G401.6 (cell line): ENCODE data around the gene PPP2R2D.
"Not testable (repeated sequence)": the region's sequence is repeated elsewhere in the genome, so short reads cannot be mapped to it uniquely, and the experiment has no call there.

Experiments used
- FAIRE-seq: peaks from 2 replicates; lab custom pipeline; 2012; peaks lifted over from hg19 to GRCh38; lab: Jason Lieb, UNC

The PPP2R2D gene

GRCh38 chr10:131949041-131949862 lies 48.4 kb downstream of the PPP2R2D start:
- no peak for FAIRE-seq

DNA sequence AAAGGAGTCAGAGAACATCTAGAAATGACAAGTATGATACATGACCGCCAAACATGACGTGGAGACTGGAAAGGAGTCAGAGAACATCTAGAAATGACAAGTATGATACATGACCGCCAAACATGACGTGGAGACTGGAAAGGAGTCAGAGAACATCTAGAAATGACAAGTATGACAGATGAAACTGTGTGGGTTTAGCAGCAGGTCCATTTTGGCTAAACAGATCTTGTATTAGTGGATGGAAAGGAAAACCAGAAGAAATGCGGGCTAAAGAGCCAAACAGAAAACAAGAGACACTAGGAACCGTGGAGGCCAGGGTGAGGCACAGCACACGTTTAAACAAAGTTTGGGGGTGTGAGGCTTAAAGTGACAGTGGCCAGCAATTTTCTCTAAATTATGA lies 49.1 kb downstream of the PPP2R2D start:
- FAIRE-seq = not testable (repeated sequence)

- FAIRE-seq = no peak
Observed at GRCh38 chr10:131954356-131954965, 53.7 kb downstream of the PPP2R2D start.

GRCh38 chr10:131955591-131956340 lies 55.0 kb downstream of the PPP2R2D start:
- FAIRE-seq = no peak

DNA sequence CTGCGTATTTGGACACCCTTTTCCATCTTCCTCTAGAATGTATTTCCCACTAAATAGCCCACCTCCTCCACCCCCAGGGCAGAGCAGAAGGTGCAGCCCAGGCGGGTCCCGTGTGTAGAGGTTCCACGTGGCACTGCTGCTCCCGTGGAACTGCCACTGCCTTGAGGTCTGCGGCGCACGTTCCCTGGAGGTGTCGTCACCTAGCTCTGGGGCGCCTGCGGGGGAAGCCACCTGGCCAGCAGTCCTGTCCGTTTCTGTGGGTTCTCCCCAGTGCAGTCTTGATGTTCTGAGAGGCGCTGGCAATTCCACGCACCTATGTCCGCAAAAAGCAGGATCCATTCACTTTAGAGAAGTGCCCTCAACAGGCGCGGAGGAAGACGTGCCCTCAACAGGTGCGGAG lies 59.0 kb downstream of the PPP2R2D start:
- FAIRE-seq = no peak

GRCh38 chr10:131960631-131961046 lies 59.8 kb downstream of the PPP2R2D start:
- no peak for FAIRE-seq

- no peak for FAIRE-seq
Observed at GRCh38 chr10:131961047-131961776, 60.4 kb downstream of the PPP2R2D start.

DNA sequence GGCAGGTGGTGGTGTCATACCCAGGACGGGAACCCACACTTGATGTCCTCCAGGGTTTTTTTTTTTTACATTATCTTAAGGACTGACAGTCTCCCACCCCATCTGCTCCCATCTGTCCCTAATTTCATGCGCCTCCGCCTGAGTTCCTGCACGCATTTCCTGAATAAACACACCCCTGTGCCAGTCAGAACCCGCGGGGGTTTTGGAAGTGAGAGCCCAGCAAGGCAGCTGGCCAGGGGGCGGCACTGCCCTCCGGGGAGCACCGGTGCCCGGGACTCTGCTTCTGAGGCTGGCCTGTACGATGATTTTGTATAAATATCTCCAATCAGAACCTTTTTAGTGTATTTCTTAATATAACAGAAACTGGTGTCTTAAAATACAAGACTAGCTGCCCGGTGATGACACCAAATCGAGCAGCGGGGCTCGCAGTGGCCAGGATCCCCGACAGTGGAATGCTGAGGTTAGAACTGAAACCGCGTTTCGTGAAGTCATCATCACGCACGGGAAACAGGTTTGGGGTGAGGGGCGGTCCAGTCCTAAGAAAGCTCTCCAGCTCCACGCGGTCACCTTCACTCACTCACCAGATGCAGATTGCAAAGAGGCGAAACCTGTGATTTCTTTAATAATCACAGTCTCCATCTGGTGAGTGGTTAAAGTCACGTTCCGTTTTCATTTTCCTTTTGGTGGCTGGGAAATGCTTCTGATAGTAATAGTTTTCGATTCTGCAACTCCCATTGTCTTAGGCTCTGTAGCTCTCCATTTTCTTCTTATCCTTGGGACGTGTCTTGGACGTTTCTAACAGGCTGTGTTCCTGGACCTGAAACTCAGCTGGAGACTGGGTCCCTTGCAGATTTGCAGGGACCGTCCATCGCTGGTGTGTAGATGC lies 61.2 kb downstream of the PPP2R2D start:
- no peak for FAIRE-seq

DNA sequence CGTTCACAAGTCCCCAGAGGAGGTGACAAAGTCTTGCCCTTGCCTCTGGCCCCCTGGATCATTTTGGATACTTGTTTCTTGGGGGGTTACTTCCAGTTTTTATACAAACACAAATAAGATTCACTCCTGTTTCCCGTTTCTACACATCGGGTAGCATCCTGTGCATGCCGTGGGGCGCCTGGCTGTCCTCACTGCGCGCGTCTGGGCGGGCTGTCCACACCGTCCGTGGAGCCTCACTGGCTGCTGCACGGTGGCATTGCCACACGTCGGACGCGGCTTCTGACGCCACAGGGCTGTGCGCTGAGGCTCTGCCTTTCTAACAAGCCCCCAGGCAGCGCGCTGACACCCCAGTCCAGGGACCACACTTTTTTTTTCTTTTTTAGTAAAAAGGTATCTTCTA lies 62.5 kb downstream of the PPP2R2D start:
- no peak for FAIRE-seq

- FAIRE-seq = no peak
Observed at GRCh38 chr10:131963811-131964210, 63.0 kb downstream of the PPP2R2D start.

DNA sequence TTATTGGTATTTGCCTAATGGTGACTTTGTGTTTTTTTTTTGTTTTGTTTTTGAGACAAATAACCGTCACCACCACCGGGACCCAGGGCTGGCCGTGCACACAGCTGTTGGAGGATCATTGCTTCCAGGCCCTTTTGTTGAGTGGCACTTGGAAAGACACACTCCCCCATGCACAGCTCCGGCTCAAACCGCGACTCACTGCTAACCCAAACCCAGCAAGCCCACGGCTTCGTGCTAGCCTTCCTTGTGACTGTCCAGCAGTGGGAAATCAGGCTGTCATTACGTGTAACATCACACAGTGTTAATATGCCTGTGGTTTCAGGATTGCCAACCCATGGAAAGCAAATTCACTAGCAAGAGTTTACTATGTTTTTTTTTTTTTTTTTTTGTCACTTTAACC lies 63.5 kb downstream of the PPP2R2D start:
- FAIRE-seq = no peak

DNA sequence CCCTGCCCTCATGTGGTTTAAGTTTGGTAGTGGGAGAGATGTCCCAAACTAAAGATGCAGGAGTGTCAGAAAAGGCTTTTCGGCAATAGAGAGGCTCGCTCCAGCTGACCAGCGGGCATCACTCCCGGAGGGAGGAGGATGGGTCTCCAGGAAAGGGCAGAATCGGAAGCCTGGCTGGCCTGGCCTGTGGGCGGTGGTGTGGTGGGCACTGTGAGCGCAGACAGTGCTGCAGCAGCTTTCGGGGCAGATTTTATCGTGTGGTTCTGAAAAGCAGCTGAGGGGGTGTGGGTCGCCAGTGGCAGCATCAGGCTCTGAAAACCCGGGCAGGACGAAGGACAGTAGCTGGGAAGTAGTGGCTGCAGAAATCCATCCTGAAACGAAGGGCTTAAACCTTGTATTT lies 68.1 kb downstream of the PPP2R2D start:
- no peak for FAIRE-seq

- no peak for FAIRE-seq
Observed at GRCh38 chr10:131970946-131971345, 70.1 kb downstream of the PPP2R2D start.

DNA sequence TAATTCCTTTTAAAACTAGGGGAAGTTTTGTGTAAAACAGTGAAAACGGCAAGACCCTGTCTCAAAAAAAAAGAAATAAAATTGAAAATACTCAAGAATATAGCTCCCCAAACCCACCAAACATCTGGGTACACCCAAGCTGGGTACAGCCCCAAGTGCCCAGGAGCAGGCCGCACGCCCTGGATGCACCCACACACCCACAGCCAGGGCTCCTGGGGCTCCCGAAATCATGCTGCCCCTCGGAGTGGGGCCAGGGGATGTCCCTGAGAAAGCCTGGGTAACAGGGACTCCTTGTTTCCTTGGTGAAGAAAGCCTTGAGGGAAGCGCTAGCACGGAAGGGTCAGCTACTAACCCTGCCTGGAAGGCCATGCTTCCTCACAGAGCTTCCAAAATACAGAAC lies 70.8 kb downstream of the PPP2R2D start:
- no peak for FAIRE-seq

DNA sequence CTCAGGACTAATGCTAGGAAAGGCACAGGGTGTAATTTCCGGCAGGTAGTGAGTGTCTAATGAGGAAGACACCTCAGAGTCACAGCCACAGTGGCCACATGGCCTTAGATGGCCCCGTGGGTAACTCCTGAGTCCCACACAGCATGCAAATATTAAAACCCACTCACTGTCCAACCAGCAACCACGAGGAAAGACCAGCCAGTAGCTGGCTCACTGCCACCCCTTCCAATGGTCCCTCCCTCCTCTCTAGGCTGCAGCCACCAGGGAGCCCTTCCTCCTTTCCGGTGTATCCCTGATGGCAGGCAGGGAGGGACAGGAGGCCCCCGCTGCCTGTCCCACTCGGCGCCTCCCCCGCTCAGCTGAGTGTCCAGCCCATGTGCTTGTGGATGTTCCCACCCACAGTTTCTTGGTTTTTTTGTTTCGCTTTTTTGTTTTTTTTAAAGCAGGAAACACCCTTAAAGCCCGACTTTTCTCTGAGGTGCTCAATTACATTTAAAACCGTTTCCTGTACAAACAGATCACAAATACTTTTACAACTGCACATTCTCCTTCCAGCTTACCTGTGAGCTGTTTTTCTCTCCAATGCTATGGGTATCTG lies 71.8 kb downstream of the PPP2R2D start:
- no peak for FAIRE-seq

GRCh38 chr10:131973160-131973951 lies 72.5 kb downstream of the PPP2R2D start:
- no peak for FAIRE-seq

DNA sequence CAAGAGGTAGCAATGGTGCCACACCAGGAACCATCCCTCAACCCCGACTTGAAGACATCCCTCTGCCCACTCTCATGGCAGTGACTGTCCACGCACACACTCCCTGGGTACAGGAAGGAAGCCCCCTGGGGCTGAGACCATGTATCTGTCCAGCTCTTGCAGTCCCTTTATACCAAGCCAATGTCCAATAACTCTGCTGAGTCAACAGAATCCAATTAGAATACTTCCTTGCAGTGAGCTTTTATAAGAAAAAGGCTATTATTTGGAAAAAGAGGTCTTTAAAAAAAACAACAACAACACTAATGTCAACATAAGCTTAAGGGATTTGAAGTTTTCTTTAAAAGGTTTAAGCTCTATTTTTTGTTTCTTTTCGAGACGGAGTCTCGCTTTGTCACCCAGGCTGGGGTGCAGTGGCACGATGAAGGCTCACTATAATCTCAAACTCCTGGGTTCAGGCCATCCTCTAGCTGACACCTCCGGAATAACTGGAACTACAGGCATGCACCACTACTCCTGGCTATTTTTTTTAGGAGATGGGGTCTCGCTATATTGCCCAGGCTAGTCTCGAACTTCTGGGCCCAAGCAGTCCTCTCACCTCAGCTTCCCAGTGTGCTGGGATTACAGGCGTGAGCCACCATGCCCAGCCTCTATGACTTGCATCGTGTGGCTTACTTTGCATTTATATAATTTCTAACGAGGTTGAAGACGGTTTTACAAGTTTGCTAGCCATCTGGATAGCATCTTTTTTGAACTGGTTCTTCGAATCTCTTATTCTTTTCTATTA lies 73.4 kb downstream of the PPP2R2D start:
- FAIRE-seq = no peak

GRCh38 chr10:131975003-131975402 lies 74.2 kb downstream of the PPP2R2D start:
- no peak for FAIRE-seq

DNA sequence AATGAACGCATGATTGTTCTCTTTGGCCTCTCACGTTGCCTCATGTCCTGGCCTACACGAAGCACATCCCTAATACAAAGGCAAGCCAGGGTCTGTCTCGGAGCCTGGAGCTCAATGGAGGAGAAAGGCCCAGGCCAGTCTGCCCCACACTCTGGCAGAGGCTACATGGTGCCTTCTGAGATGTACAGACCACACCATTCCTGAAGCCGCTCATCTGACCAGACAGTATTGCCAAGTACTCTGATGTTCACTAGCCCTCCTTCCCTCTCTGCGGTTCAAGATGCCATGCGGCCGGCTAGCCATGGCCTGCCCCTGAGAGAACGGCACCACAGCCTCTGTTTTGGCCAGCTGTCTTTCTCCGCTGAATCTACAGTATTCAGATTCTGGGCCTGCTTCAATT lies 75.0 kb downstream of the PPP2R2D start:
- no peak for FAIRE-seq
